ENCODE data around the gene OR10W1. TPM values are rescaled to one million over a fixed set of nuclear protein-coding genes. Genes with fewer than 3 reads are reported as not detected.

OR10W1 gene
- polyA plus RNA-seq, 1 of the 3 experiments (the other 2 are of a cell fraction), result not detected

DNA sequence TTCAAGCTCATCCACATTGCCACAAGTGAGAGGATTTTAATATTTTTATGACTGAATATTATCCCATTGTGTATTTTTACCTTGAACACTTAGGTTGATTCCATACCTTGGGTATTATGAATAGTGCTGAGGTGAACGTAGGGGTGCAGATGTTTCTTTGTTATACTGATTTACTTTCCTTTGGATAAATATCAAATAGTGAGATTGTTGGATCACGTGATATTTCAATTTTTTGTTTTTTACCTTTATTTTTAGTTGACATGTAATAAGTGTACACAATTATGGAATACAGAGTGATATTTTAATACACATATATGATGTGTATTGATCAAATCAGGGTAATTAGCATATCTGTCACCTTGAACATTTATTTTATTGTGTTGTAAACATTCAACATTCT lies 8.1 kb downstream of the OR10W1 start:
- Histone ChIP-seq H3K27ac (ENCODE audit: low read depth in 2 of 2, low read length in 1 of 2) (no peak overlapping the region), H3K36me3 (replicated peaks in 1 of 2; ENCODE audit: control insufficient read depth in 1 of 2, insufficient read depth in 2 of 2, low read length in 1 of 2) (no peaks in the 10 kb centered on the region), H3K4me3 (ENCODE audit: low read depth in 2 of 2, low read length in 1 of 2) (no peak overlapping the region), H3K4me2 (no peak overlapping the region), H3F3A (replicated peaks; ENCODE audit: insufficient read depth) (no peaks in the 10 kb centered on the region), H3K9me3 (no peaks in the 10 kb centered on the region), H4K20me1 (ENCODE audit: insufficient read depth) (no peaks in the 10 kb centered on the region), H3K9me2 (no peaks in the 10 kb centered on the region; the same call in 1 of the 2 replicates), H2AFZ (ENCODE audit: low read depth) (no peak overlapping the region), H3K4me1 (ENCODE audit: control insufficient read depth in 1 of 2, insufficient read depth in 2 of 2, low read depth in 1 of 2, low read length in 1 of 2) (no peaks in the 10 kb centered on the region), H3K27me3 (ENCODE audit: insufficient read depth) (no peaks in the 10 kb centered on the region), H3K9ac (no peak overlapping the region), H3K79me2 (ENCODE audit: insufficient read depth) (no peaks in the 10 kb centered on the region)
- no peak for DNase-seq
- TF ChIP-seq TEAD4 (IDR thresholded peaks at IDR 0.05; ENCODE audit: borderline replicate concordance, insufficient read depth), result no peak
- TF ChIP-seq SIN3A (IDR thresholded peaks at IDR 0.05; ENCODE audit: borderline replicate concordance, low read depth, low read length), result no peak
- WGBS (ENCODE audit: low lambda C conversion rate), result 3% methylated on average over 2 of the region's 2 CpGs
- ChIA-PET CTCF (no interaction called here), POLR2A (no interaction called here)

DNA sequence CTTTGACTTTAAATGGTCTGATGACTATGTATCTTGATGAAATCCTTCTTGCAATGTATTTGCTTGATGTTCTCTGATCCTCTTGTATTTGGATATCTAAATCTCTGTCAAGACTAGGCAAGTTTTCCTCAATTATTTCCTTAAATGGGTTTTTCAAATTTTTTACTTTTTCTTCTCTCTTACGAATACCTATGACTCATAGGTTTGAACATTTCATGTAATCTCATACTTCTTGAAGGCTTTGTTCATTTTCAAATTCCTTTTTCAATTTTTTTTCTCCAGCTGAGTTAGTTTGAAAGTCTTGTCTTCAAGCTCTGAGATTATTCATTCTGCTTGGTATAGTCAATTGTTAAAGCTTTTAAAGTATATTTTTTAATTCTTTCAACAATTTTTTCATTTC lies 13.1 kb downstream of the OR10W1 start:
- H4K20me1 ChIP-seq (ENCODE audit: insufficient read depth), result no peaks in the 10 kb centered on the region
- no peak overlapping the region for H3K4me2 ChIP-seq
- ChIA-PET POLR2A (no interaction called here), CTCF (interaction anchor here (1.0 kb wide), 1 partner anchor 10 kb away, joined by 3 read pairs; no protein-coding TSS in a partner anchor)
- no peaks in the 10 kb centered on the region; the same call in 1 of the 2 replicates for H3K9me2 ChIP-seq
- no peak overlapping the region for H3K27ac ChIP-seq (ENCODE audit: low read depth in 2 of 2, low read length in 1 of 2)
- no peak overlapping the region for H3K9ac ChIP-seq
- H3F3A ChIP-seq (replicated peaks; ENCODE audit: insufficient read depth), result no peaks in the 10 kb centered on the region
- H3K79me2 ChIP-seq (ENCODE audit: insufficient read depth), result no peaks in the 10 kb centered on the region
- TF ChIP-seq SMC3 (IDR thresholded peaks at IDR 0.05; ENCODE audit: low read depth, low read length) (no peak), FOXJ3 (CRISPR knock-in tag; IDR thresholded peaks at IDR 0.05) (no peak), RXRA (IDR thresholded peaks at IDR 0.05; ENCODE audit: borderline replicate concordance, low read depth) (no peak), RFX5 (IDR thresholded peaks at IDR 0.05; ENCODE audit: low read length) (no peak), CHD2 (IDR thresholded peaks at IDR 0.05; ENCODE audit: low read length, partially characterized antibody) (no peak), RAD21 (IDR thresholded peaks at IDR 0.05; ENCODE audit: low read length) (no peak), ELF1 (IDR thresholded peaks at IDR 0.05) (no peak), NFIC (IDR thresholded peaks at IDR 0.05; ENCODE audit: borderline replicate concordance) (no peak), TAF1 (IDR thresholded peaks at IDR 0.05; ENCODE audit: borderline replicate concordance, low read depth, low read length) (no peak), JUND (IDR thresholded peaks at IDR 0.05) (no peak), SIN3A (IDR thresholded peaks at IDR 0.05; ENCODE audit: borderline replicate concordance, low read depth, low read length) (no peak), TCF12 (IDR thresholded peaks at IDR 0.05) (no peak), FOSL2 (IDR thresholded peaks at IDR 0.05; ENCODE audit: borderline replicate concordance, low read depth) (no peak), FOXM1 (IDR thresholded peaks at IDR 0.05; ENCODE audit: low read depth) (no peak)
- TF ChIP-seq, protein P1, sequence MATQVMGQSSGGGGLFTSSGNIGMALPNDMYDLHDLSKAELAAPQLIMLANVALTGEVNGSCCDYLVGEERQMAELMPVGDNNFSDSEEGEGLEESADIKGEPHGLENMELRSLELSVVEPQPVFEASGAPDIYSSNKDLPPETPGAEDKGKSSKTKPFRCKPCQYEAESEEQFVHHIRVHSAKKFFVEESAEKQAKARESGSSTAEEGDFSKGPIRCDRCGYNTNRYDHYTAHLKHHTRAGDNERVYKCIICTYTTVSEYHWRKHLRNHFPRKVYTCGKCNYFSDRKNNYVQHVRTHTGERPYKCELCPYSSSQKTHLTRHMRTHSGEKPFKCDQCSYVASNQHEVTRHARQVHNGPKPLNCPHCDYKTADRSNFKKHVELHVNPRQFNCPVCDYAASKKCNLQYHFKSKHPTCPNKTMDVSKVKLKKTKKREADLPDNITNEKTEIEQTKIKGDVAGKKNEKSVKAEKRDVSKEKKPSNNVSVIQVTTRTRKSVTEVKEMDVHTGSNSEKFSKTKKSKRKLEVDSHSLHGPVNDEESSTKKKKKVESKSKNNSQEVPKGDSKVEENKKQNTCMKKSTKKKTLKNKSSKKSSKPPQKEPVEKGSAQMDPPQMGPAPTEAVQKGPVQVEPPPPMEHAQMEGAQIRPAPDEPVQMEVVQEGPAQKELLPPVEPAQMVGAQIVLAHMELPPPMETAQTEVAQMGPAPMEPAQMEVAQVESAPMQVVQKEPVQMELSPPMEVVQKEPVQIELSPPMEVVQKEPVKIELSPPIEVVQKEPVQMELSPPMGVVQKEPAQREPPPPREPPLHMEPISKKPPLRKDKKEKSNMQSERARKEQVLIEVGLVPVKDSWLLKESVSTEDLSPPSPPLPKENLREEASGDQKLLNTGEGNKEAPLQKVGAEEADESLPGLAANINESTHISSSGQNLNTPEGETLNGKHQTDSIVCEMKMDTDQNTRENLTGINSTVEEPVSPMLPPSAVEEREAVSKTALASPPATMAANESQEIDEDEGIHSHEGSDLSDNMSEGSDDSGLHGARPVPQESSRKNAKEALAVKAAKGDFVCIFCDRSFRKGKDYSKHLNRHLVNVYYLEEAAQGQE (IDR thresholded peaks at IDR 0.05; ENCODE audit: low read depth, low read length), result no peak
- TF ChIP-seq, protein P2, sequence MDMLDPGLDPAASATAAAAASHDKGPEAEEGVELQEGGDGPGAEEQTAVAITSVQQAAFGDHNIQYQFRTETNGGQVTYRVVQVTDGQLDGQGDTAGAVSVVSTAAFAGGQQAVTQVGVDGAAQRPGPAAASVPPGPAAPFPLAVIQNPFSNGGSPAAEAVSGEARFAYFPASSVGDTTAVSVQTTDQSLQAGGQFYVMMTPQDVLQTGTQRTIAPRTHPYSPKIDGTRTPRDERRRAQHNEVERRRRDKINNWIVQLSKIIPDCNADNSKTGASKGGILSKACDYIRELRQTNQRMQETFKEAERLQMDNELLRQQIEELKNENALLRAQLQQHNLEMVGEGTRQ (IDR thresholded peaks at IDR 0.05; ENCODE audit: borderline replicate concordance, low read depth, low read length), result no peak
- TF ChIP-seq, protein P3, sequence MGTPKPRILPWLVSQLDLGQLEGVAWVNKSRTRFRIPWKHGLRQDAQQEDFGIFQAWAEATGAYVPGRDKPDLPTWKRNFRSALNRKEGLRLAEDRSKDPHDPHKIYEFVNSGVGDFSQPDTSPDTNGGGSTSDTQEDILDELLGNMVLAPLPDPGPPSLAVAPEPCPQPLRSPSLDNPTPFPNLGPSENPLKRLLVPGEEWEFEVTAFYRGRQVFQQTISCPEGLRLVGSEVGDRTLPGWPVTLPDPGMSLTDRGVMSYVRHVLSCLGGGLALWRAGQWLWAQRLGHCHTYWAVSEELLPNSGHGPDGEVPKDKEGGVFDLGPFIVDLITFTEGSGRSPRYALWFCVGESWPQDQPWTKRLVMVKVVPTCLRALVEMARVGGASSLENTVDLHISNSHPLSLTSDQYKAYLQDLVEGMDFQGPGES (IDR thresholded peaks at IDR 0.05; ENCODE audit: low read depth, low read length), result no peak
- DNase-seq, result no peak
- no peak overlapping the region for H2AFZ ChIP-seq (ENCODE audit: low read depth)
- H3K4me1 ChIP-seq (ENCODE audit: control insufficient read depth in 1 of 2, insufficient read depth in 2 of 2, low read depth in 1 of 2, low read length in 1 of 2), result no peaks in the 10 kb centered on the region
- WGBS (ENCODE audit: low lambda C conversion rate), result 0% methylated on average over 1 of the region's 1 CpG
- no peaks in the 10 kb centered on the region for H3K36me3 ChIP-seq (replicated peaks in 1 of 2; ENCODE audit: control insufficient read depth in 1 of 2, insufficient read depth in 2 of 2, low read length in 1 of 2)
- no peaks in the 10 kb centered on the region for H3K9me3 ChIP-seq
- no peaks in the 10 kb centered on the region for H3K27me3 ChIP-seq (ENCODE audit: insufficient read depth)
- no peak overlapping the region for H3K4me3 ChIP-seq (ENCODE audit: low read depth in 2 of 2, low read length in 1 of 2)
